GM21447 (cell line): ENCODE data around the gene SH3RF3.

ENCODE experiments used
- ATAC-seq: cut with Tn5 transposase; IDR thresholded peaks from one replicate; pipeline ENCODE4 v1.9.1; 2021; ENCODE audit not compliant: unreplicated experiment

Gene SH3RF3

GRCh38 chr2:109256111-109256510 lies 127.1 kb downstream of the SH3RF3 start:
- no peak for ATAC-seq

GRCh38 chr2:109256921-109257320 lies 127.9 kb downstream of the SH3RF3 start:
- ATAC-seq = no peak

- ATAC-seq = no peak
Observed at GRCh38 chr2:109257653-109258052, 128.6 kb downstream of the SH3RF3 start.

- no peak for ATAC-seq
Observed at GRCh38 chr2:109258376-109258775, 129.4 kb downstream of the SH3RF3 start.

- no peak for ATAC-seq
Observed at GRCh38 chr2:109258905-109259540, 130.0 kb downstream of the SH3RF3 start.

- no peak for ATAC-seq
Observed at GRCh38 chr2:109259671-109260070, 130.7 kb downstream of the SH3RF3 start.

GRCh38 chr2:109260116-109260855 lies 131.3 kb downstream of the SH3RF3 start:
- ATAC-seq = no peak

GRCh38 chr2:109260886-109261700 lies 132.1 kb downstream of the SH3RF3 start:
- no peak for ATAC-seq

- ATAC-seq = no peak
Observed at GRCh38 chr2:109261906-109262631, 133.1 kb downstream of the SH3RF3 start.

- no peak for ATAC-seq
Observed at GRCh38 chr2:109264595-109265328, 135.8 kb downstream of the SH3RF3 start.

- no peak for ATAC-seq
Observed at GRCh38 chr2:109265369-109265768, 136.4 kb downstream of the SH3RF3 start.

- no peak for ATAC-seq
Observed at GRCh38 chr2:109265953-109266352, 136.9 kb downstream of the SH3RF3 start.

GRCh38 chr2:109266496-109266895 lies 137.5 kb downstream of the SH3RF3 start:
- no peak for ATAC-seq

GRCh38 chr2:109266998-109267854 lies 138.2 kb downstream of the SH3RF3 start:
- ATAC-seq = no peak

- no peak for ATAC-seq
Observed at GRCh38 chr2:109268916-109269315, 139.9 kb downstream of the SH3RF3 start.

GRCh38 chr2:109269706-109270504 lies 140.9 kb downstream of the SH3RF3 start:
- ATAC-seq = no peak

- no peak for ATAC-seq
Observed at GRCh38 chr2:109270505-109271312, 141.7 kb downstream of the SH3RF3 start.

GRCh38 chr2:109271920-109272319 lies 142.9 kb downstream of the SH3RF3 start:
- no peak for ATAC-seq
